GM12874 (cell line): Measurements from ENCODE around the gene SUGCT.

Experiments used
- TF ChIP-seq, protein P1 (sequence below): IDR thresholded peaks from 2 replicates; pipeline ENCODE4 v1.5.1; 2011; ENCODE audit warnings: low read depth, mild to moderate bottlenecking, control low read depth, low read length, moderate library complexity; ENCODE audit not compliant: insufficient read depth

SUGCT gene

DNA sequence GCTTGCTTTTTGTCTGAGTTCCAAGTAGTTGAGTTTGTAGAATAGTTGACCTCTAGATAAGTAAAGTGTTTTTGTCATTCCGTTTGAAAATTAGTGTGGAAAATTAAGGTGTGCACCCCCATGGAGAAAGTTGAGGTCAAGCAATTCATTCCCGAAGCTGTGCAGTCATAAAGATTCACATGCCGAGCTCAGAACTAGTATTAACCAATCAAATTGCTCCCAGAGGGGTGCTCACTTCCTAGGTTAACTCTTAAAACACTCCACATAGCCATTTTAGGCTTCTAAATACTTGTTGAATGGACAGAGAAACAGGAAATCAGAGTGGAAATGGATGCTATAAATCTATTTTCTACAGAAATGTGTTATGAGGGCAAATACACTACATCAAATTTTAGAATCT is 638.9 kb downstream of the SUGCT start:
- TF ChIP-seq, protein P1, sequence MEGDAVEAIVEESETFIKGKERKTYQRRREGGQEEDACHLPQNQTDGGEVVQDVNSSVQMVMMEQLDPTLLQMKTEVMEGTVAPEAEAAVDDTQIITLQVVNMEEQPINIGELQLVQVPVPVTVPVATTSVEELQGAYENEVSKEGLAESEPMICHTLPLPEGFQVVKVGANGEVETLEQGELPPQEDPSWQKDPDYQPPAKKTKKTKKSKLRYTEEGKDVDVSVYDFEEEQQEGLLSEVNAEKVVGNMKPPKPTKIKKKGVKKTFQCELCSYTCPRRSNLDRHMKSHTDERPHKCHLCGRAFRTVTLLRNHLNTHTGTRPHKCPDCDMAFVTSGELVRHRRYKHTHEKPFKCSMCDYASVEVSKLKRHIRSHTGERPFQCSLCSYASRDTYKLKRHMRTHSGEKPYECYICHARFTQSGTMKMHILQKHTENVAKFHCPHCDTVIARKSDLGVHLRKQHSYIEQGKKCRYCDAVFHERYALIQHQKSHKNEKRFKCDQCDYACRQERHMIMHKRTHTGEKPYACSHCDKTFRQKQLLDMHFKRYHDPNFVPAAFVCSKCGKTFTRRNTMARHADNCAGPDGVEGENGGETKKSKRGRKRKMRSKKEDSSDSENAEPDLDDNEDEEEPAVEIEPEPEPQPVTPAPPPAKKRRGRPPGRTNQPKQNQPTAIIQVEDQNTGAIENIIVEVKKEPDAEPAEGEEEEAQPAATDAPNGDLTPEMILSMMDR = no peak

DNA sequence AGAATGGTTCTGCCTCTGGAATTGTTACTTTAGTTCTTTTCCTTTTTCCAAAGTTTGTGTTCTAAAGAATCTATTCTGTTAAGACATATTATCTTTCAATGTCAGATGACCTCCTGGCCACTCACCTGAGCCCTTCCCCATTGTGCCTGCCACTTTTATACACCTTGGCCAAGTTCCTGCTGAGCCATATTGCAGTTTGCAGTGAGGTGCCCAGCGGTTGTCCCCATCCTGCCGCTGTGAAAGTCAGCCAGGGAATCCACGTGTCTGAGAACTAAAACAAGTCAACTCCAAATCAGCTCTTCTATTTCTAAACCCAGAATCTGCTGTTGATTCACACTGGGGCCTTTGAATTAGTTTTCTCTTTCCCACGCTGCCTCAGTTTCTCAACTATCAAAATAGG is 641.1 kb downstream of the SUGCT start:
- TF ChIP-seq, protein P1 = no peak

- TF ChIP-seq, protein P1 = no peak
Measured at GRCh38 chr7:40777730-40778312, 643.0 kb downstream of the SUGCT start.

DNA sequence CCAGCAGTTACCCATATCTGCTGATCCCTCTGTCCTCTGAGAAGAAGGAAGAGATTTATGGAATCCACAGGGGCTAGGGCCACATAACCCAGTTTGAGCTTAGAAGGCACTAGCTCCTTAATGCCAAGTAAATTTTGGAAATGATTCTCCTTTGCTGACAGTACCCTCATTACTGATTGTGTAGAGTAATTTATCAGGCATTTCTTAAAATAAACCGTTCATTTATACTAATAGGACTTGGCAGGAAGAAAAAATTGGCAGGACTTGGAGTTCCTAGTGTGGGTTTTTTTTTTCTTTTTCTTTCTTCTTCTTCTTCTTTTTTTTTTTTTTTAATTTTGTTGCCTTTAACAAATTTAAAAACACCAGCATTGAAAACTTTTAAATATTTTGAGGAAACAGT is 645.7 kb downstream of the SUGCT start:
- TF ChIP-seq, protein P1 = no peak

- TF ChIP-seq, protein P1 = no peak
Measured at GRCh38 chr7:40782836-40783235, 648.0 kb downstream of the SUGCT start.

- TF ChIP-seq, protein P1 = no peak
Measured at GRCh38 chr7:40784176-40784575, 649.4 kb downstream of the SUGCT start.

DNA sequence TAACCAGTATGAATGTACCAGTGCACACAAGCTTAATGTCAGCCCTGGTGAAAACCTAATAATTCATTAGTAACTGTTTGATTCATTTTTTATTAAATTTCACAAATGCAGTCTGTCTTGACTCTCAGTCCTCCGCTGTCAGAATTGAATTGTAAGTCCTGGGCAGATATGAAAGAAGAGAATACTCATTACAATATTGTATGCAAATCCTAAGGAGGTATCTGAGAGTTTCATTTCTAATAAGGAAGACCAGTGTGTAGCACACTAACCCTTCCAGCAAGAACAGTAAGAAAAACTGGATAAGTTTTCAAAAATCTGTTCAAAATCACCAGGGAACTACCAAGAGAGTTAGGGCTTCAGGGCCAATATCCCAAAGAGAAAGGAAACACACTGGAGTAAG is 652.1 kb downstream of the SUGCT start:
- TF ChIP-seq, protein P1 = no peak
